ENCODE data around the gene RNF151. TPM values are rescaled to one million over a fixed set of nuclear protein-coding genes. Genes with fewer than 3 reads are reported as not detected.
A peak's percentile ranks its signal among the peaks of the same experiment; 100 is the strongest.

The RNF151 gene
- total and polyA plus RNA-seq, 2 of the 13 experiments (the other 11 are each of a cell fraction or from before 2014, with no cell fraction given), result not detected

DNA sequence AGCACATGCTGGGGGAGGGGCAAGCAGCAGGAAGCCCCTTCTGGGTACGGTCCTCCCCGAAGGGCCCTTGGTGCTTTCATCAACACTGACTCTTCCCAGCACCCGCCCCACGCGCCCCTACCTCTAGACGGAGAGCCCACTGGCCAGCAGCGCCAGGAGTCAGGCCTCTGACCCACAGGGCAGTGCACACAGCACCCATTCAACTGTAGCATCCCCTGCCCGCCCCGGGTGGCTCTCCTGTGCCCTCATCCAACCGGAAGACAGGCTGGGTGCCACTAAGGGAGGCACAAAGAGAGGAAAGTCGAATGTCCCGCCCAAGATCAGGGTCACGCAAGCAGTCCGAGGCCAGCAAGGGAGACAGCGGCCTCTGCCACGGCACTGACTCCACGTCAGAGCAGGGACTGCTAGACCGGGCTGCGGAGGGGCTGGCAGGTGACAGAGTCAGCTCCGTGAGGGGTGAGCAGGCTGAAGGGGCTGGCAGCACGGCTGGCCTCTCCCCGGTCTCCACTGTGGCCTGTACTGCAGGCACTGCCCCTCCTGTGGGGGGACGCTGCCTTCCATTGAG lies 33.5 kb upstream of the RNF151 start (continued):
- TF ChIP-seq ARID4A (CRISPR knock-in tag; IDR thresholded peaks at IDR 0.05; ENCODE audit: borderline replicate concordance) (peak; percentile 11; the same call in 1 of the 2 replicates), ZBTB20 (CRISPR knock-in tag; IDR thresholded peaks at IDR 0.05; ENCODE audit: borderline replicate concordance, low read depth) (no peak), ZNF207 (IDR thresholded peaks at IDR 0.05; ENCODE audit: borderline replicate concordance) (no peak), ZMYM2 (CRISPR knock-in tag; IDR thresholded peaks at IDR 0.05) (no peak), MIER2 (CRISPR knock-in tag; IDR thresholded peaks at IDR 0.05) (no peak), HNRNPLL (IDR thresholded peaks at IDR 0.05; ENCODE audit: low read depth, low read length, poor library complexity, severe bottlenecking) (peak; percentile 20), HOXA5 (CRISPR knock-in tag; IDR thresholded peaks at IDR 0.05) (no peak), ZNF790 (CRISPR knock-in tag; IDR thresholded peaks at IDR 0.05; ENCODE audit: borderline replicate concordance) (no peak), ZNF598 (CRISPR knock-in tag; IDR thresholded peaks at IDR 0.05; ENCODE audit: borderline replicate concordance) (no peak), EED (CRISPR knock-in tag; IDR thresholded peaks at IDR 0.05) (no peak), RBFOX2 (IDR thresholded peaks at IDR 0.05; ENCODE audit: low read depth, low read length) (0 out of 2 replicates have a peak, but pooled peaks have one; percentile 15), ZNF543 (CRISPR knock-in tag; IDR thresholded peaks at IDR 0.05) (peak; percentile 6; the same call in 1 of the 2 replicates), TCF7 (IDR thresholded peaks at IDR 0.05; ENCODE audit: low read depth) (no peak), ZNF343 (CRISPR knock-in tag; IDR thresholded peaks at IDR 0.05) (no peak), ZSCAN22 (CRISPR knock-in tag; IDR thresholded peaks at IDR 0.05) (no peak), MEIS1 (CRISPR knock-in tag; IDR thresholded peaks at IDR 0.05; ENCODE audit: borderline replicate concordance) (no peak), ZNF17 (CRISPR knock-in tag; IDR thresholded peaks at IDR 0.05) (no peak), MTF1 (CRISPR knock-in tag; IDR thresholded peaks at IDR 0.05) (no peak), PHF21A (CRISPR knock-in tag; IDR thresholded peaks at IDR 0.05) (no peak)
- TF ChIP-seq, protein P1, sequence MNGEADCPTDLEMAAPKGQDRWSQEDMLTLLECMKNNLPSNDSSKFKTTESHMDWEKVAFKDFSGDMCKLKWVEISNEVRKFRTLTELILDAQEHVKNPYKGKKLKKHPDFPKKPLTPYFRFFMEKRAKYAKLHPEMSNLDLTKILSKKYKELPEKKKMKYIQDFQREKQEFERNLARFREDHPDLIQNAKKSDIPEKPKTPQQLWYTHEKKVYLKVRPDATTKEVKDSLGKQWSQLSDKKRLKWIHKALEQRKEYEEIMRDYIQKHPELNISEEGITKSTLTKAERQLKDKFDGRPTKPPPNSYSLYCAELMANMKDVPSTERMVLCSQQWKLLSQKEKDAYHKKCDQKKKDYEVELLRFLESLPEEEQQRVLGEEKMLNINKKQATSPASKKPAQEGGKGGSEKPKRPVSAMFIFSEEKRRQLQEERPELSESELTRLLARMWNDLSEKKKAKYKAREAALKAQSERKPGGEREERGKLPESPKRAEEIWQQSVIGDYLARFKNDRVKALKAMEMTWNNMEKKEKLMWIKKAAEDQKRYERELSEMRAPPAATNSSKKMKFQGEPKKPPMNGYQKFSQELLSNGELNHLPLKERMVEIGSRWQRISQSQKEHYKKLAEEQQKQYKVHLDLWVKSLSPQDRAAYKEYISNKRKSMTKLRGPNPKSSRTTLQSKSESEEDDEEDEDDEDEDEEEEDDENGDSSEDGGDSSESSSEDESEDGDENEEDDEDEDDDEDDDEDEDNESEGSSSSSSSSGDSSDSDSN (CRISPR knock-in tag; IDR thresholded peaks at IDR 0.05), result 0 out of 2 replicates have a peak, but pooled peaks have one; percentile 21
- TF ChIP-seq, protein P2, sequence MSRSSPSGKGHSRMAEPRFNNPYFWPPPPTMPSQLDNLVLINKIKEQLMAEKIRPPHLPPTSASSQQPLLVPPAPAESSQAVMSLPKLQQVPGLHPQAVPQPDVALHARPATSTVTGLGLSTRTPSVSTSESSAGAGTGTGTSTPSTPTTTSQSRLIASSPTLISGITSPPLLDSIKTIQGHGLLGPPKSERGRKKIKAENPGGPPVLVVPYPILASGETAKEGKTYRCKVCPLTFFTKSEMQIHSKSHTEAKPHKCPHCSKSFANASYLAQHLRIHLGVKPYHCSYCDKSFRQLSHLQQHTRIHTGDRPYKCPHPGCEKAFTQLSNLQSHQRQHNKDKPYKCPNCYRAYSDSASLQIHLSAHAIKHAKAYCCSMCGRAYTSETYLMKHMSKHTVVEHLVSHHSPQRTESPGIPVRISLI (CRISPR knock-in tag; IDR thresholded peaks at IDR 0.05; ENCODE audit: borderline replicate concordance), result 0 out of 2 replicates have a peak, but pooled peaks have one; percentile 27
- TF ChIP-seq, protein P3, sequence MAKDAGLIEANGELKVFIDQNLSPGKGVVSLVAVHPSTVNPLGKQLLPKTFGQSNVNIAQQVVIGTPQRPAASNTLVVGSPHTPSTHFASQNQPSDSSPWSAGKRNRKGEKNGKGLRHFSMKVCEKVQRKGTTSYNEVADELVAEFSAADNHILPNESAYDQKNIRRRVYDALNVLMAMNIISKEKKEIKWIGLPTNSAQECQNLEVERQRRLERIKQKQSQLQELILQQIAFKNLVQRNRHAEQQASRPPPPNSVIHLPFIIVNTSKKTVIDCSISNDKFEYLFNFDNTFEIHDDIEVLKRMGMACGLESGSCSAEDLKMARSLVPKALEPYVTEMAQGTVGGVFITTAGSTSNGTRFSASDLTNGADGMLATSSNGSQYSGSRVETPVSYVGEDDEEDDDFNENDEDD (CRISPR knock-in tag; IDR thresholded peaks at IDR 0.05; ENCODE audit: borderline replicate concordance), result no peak

All from HepG2 (cell line).